OCI-LY3 (cell line): ENCODE results near the gene NRDC.

Source experiments
- H2AFZ ChIP-seq: fragments of 200-600, 300-600 bp; shearing (Covaris generic); 2 replicates; pipeline ENCODE4 v1.6.0; 2014; ENCODE audit warnings: antibody characterized with exemption, low read depth, low read length
- H3K27ac ChIP-seq: fragments of 200-600, 300-600 bp; sonication (generic); 2 replicates; pipeline ENCODE4 v1.5.1; 2014; ENCODE audit warnings: mild to moderate bottlenecking, low read length, moderate library complexity, mixed read lengths
- H3K27me3 ChIP-seq: fragments of 200-600, 300-600 bp; sonication (generic); 2 replicates; pipeline ENCODE4 v1.6.1; 2014; ENCODE audit warnings: low read depth, low read length, mixed read lengths
- H3K36me3 ChIP-seq: fragments of 200-600, 300-600 bp; sonication (generic); replicated peaks from 2 replicates; pipeline ENCODE3; 2014; ENCODE audit warnings: low read depth, low read length, mixed read lengths
- H3K4me1 ChIP-seq: fragments of 300-600, 200-600 bp; sonication (generic); 2 replicates; pipeline ENCODE4 v1.6.1; 2014; ENCODE audit warnings: low read length, mixed read lengths
- H3K4me2 ChIP-seq: fragments of 200-600, 300-600 bp; sonication (generic); 2 replicates; pipeline ENCODE4 v1.6.1; 2014; ENCODE audit warnings: low read length, mixed read lengths
- H3K4me3 ChIP-seq: fragments of 300-600, 200-600 bp; sonication (generic); 2 replicates; pipeline ENCODE4 v1.5.1; 2014; ENCODE audit warnings: antibody characterized with exemption, mild to moderate bottlenecking, low read length, moderate library complexity
- H3K79me2 ChIP-seq: fragments of 300-600, 200-600 bp; shearing (Covaris generic); 2 replicates; pipeline ENCODE4 v1.6.1; 2014; ENCODE audit warnings: mild to moderate bottlenecking, low read length, mixed read lengths
- H3K9ac ChIP-seq: fragments of 300-600, 200-600 bp; shearing (Covaris generic); 2 replicates; pipeline ENCODE4 v1.6.0; 2014; ENCODE audit warnings: mild to moderate bottlenecking, low read length, moderate library complexity
- H3K9me3 ChIP-seq: fragments of 200-600, 300-600 bp; shearing (Covaris generic); 2 replicates; pipeline ENCODE4 v1.6.1; 2014; ENCODE audit warnings: low read length, mixed read lengths; ENCODE audit not compliant: insufficient read depth
- H4K20me1 ChIP-seq: fragments of 200-600, 300-600 bp; sonication (generic); 2 replicates; pipeline ENCODE4 v1.6.1; 2016; ENCODE audit warnings: low read length, mixed read lengths; ENCODE audit not compliant: insufficient read depth
- CTCF ChIP-seq: fragments of 200-600, 300-600 bp; sonication (generic); IDR thresholded peaks from 2 replicates; pipeline ENCODE4 v1.5.1; 2014; ENCODE audit warnings: antibody characterized with exemption, low read length, low read depth
- EZH2phosphoT487 ChIP-seq: fragments of 200-600 bp; shearing (Covaris generic); IDR thresholded peaks from 2 replicates; pipeline ENCODE4 v1.6.1; 2018; ENCODE audit warnings: antibody characterized with exemption, mixed run types, low read depth

NRDC gene

GRCh38 chr1:51856745-51857144 lies 21.8 kb downstream of the NRDC start:
- no peak overlapping the region for H3K27ac ChIP-seq
- peaks cover 28% of the 10 kb centered on the region for H3K79me2 ChIP-seq
- no peak for TF ChIP-seq CTCF
- no peak for TF ChIP-seq EZH2phosphoT487
- no peaks in the 10 kb centered on the region for H3K36me3 ChIP-seq
- no peaks in the 10 kb centered on the region for H3K9me3 ChIP-seq
- no peak overlapping the region for H2AFZ ChIP-seq
- H3K9ac ChIP-seq = no peak overlapping the region
- peaks cover 15% of the 10 kb centered on the region for H4K20me1 ChIP-seq
- H3K4me3 ChIP-seq = no peak overlapping the region
- no peak overlapping the region for H3K4me2 ChIP-seq
- no peaks in the 10 kb centered on the region for H3K4me1 ChIP-seq
- no peaks in the 10 kb centered on the region for H3K27me3 ChIP-seq

GRCh38 chr1:51855624-51856023 lies 22.9 kb downstream of the NRDC start:
- peaks cover 14% of the 10 kb centered on the region; the same call in 1 of the 2 replicates for H4K20me1 ChIP-seq
- no peaks in the 10 kb centered on the region for H3K9me3 ChIP-seq
- H3K27me3 ChIP-seq = no peaks in the 10 kb centered on the region
- no peak overlapping the region for H3K4me2 ChIP-seq
- H3K9ac ChIP-seq = no peak overlapping the region
- no peak overlapping the region for H3K27ac ChIP-seq
- peaks cover 31% of the 10 kb centered on the region for H3K79me2 ChIP-seq
- H2AFZ ChIP-seq = no peak overlapping the region
- H3K4me1 ChIP-seq = no peaks in the 10 kb centered on the region
- H3K36me3 ChIP-seq = no peaks in the 10 kb centered on the region
- TF ChIP-seq EZH2phosphoT487 (no peak), CTCF (no peak)
- H3K4me3 ChIP-seq = no peak overlapping the region

- Histone ChIP-seq H3K36me3 (no peaks in the 10 kb centered on the region), H3K9me3 (no peaks in the 10 kb centered on the region), H3K4me3 (no peak overlapping the region), H3K4me2 (no peak overlapping the region), H3K4me1 (no peaks in the 10 kb centered on the region), H3K27me3 (no peaks in the 10 kb centered on the region), H3K27ac (no peak overlapping the region), H4K20me1 (0 out of 2 replicates have a peak, but pooled peaks cover 4% of the 10 kb centered on the region), H3K9ac (no peak overlapping the region), H3K79me2 (peaks cover 24% of the 10 kb centered on the region), H2AFZ (no peak overlapping the region)
- TF ChIP-seq EZH2phosphoT487 = no peak
- no peak for TF ChIP-seq CTCF
These were observed 25.2 kb downstream of the NRDC start for GRCh38 chr1:51853360-51853759.

- no peaks in the 10 kb centered on the region for H3K9me3 ChIP-seq
- H3K36me3 ChIP-seq = no peaks in the 10 kb centered on the region
- H3K79me2 ChIP-seq = peaks cover 22% of the 10 kb centered on the region
- no peak overlapping the region for H2AFZ ChIP-seq
- TF ChIP-seq CTCF = no peak
- no peak for TF ChIP-seq EZH2phosphoT487
- H3K27me3 ChIP-seq = no peaks in the 10 kb centered on the region
- no peak overlapping the region for H3K4me3 ChIP-seq
- H3K4me1 ChIP-seq = no peaks in the 10 kb centered on the region
- no peak overlapping the region for H3K9ac ChIP-seq
- no peak overlapping the region for H3K4me2 ChIP-seq
- no peaks in the 10 kb centered on the region for H4K20me1 ChIP-seq
- no peak overlapping the region for H3K27ac ChIP-seq
These were observed 26.6 kb downstream of the NRDC start for GRCh38 chr1:51851882-51852396.
